Measurements from ENCODE around the gene PUM2.

- no peak for TF ChIP-seq CTCF (IDR thresholded peaks at IDR 0.05)
- TF ChIP-seq POLR2A (IDR thresholded peaks at IDR 0.05), result no peak
These were observed 140.2 kb downstream of the PUM2 start for GRCh38 chr2:20210462-20210861.
